PC-3 (cell line): ENCODE data around the gene CCT4. TPM values are rescaled to one million over a fixed set of nuclear protein-coding genes. Genes with fewer than 3 reads are reported as not detected.

Source experiments
- ATAC-seq: fragments of 200-7000 bp; cut with Tn5 transposase; 2 replicates; pipeline ENCODE4 v1.9.1; 2020; ENCODE audit warnings: mild to moderate bottlenecking, moderate library complexity
- BruUV-seq: library from RNA; stranded (reverse); fragments of 400-500 nt; replicated peaks from 2 replicates; lab custom pipeline; 2021; lab: Mats Ljungman, UMichigan
- CTCF ChIA-PET: fragments of 300-600 bp; sonication (Branson Sonifier 250); formaldehyde crosslinking; loops from one replicate; lab custom pipeline; 2022; ENCODE audit warnings: antibody characterized with exemption; lab: Charles Lee
- POLR2A ChIA-PET: fragments of 300-600 bp; sonication (Branson Sonifier 250); formaldehyde crosslinking; loops from one replicate; lab custom pipeline; 2022; ENCODE audit warnings: antibody characterized with exemption; ENCODE audit not compliant: unreplicated experiment; lab: Charles Lee
- DNase-seq: peaks from one replicate; pipeline ENCODE4 v3.0.0-alpha.2; 2015
- H2AFZ ChIP-seq: fragments of 300-600 bp; sonication (generic); 2 replicates; pipeline ENCODE4 v1.6.0; 2016; ENCODE audit warnings: antibody characterized with exemption, low read length
- H3F3A ChIP-seq: fragments of 300-600 bp; sonication (generic); one replicate; pipeline ENCODE4 v1.6.0; 2017; ENCODE audit warnings: antibody characterized with exemption, low read length, control low read depth, mild to moderate bottlenecking; ENCODE audit not compliant: unreplicated experiment
- H3K27ac ChIP-seq: fragments of 300-600 bp; sonication (generic); 2 replicates; pipeline ENCODE4 v1.5.1; 2016; ENCODE audit warnings: mild to moderate bottlenecking, low read length
- H3K27me3 ChIP-seq: fragments of 300-600 bp; sonication (generic); 2 replicates; pipeline ENCODE4 v1.6.1; 2016; ENCODE audit warnings: low read length, mixed read lengths
- H3K36me3 ChIP-seq: fragments of 300-600 bp; sonication (generic); 2 replicates; pipeline ENCODE4 v1.6.1; 2016; ENCODE audit warnings: low read depth, mixed run types, low read length, mixed read lengths
- H3K4me1 ChIP-seq: fragments of 300-600 bp; sonication (generic); 2 replicates; pipeline ENCODE4 v1.5.1; 2016; ENCODE audit warnings: low read length; ENCODE audit not compliant: insufficient read depth
- H3K4me2 ChIP-seq: fragments of 300-600 bp; sonication (generic); 2 replicates; pipeline ENCODE4 v1.6.0; 2016; ENCODE audit warnings: low read length
- H3K4me3 ChIP-seq: fragments of 300-600 bp; sonication (generic); 2 replicates; pipeline ENCODE4 v1.5.1; 2016; ENCODE audit warnings: mild to moderate bottlenecking, low read length, mixed read lengths
- H3K79me2 ChIP-seq: fragments of 300-600 bp; sonication (generic); 2 replicates; pipeline ENCODE4 v1.6.1; 2017; ENCODE audit warnings: low read length, mixed read lengths
- H3K9ac ChIP-seq: fragments of 300-600 bp; sonication (generic); 2 replicates; pipeline ENCODE4 v1.6.0; 2016; ENCODE audit warnings: mild to moderate bottlenecking, low read length
- H3K9me2 ChIP-seq: fragments of 300-600 bp; sonication (generic); replicated peaks from 2 replicates; pipeline ENCODE4 v1.6.1; 2016; ENCODE audit warnings: mixed run types, low read length, mixed read lengths
- H3K9me3 ChIP-seq: fragments of 300-600 bp; sonication (generic); 2 replicates; pipeline ENCODE4 v1.6.1; 2016; ENCODE audit warnings: low read length, mixed read lengths
- H4K20me1 ChIP-seq: fragments of 300-600 bp; sonication (generic); 2 replicates; pipeline ENCODE4 v1.6.1; 2016; ENCODE audit warnings: low read length, mixed read lengths
- CTCF ChIP-seq: fragments of 300-600 bp; sonication (generic); conservative IDR thresholded peaks from 2 replicates; pipeline ENCODE4 v1.5.1; 2017; ENCODE audit warnings: antibody characterized with exemption, low read depth, mild to moderate bottlenecking, low read length
- EZH2 ChIP-seq: fragments of 300-600 bp; sonication (generic); IDR thresholded peaks from one replicate; pipeline ENCODE4 v1.6.1; 2017; ENCODE audit warnings: antibody characterized with exemption, mild to moderate bottlenecking, low read length; ENCODE audit not compliant: unreplicated experiment
- EZH2phosphoT487 ChIP-seq: fragments of 300-600 bp; sonication (generic); IDR thresholded peaks from 2 replicates; pipeline ENCODE4 v1.6.1; 2018; ENCODE audit warnings: mild to moderate bottlenecking, antibody characterized with exemption, low read length, borderline replicate concordance
- intact Hi-C: fragments of 100-400 bp; cut with micrococcal nuclease; formaldehyde crosslinking; loops from 2 replicates; pipeline ENCODE4 v1.9.0; 2023
- total RNA-seq: library from RNA; depleted of rRNA; stranded (reverse); fragments of >200 nt; gene quantifications from 2 replicates; pipeline ENCODE4 v1.2.3, GENCODE V29; 2014

Gene CCT4
- total RNA-seq, 1 experiment from 2014 or later: 195 TPM

GRCh38 chr2:61926531-61927477 lies 38.3 kb upstream of the CCT4 start:
- CTCF ChIA-PET: no interaction called here

GRCh38 chr2:61924895-61925663 lies 36.6 kb upstream of the CCT4 start:
- intact Hi-C loops: no loop called here
- Histone ChIP-seq H2AFZ (no peak overlapping the region), H3K27ac (no peak overlapping the region), H3K9ac (no peak overlapping the region), H4K20me1 (no peaks in the 10 kb centered on the region), H3F3A (no peaks in the 10 kb centered on the region), H3K4me1 (no peaks in the 10 kb centered on the region), H3K36me3 (no peaks in the 10 kb centered on the region), H3K27me3 (no peaks in the 10 kb centered on the region), H3K9me3 (no peaks in the 10 kb centered on the region), H3K4me2 (no peak overlapping the region), H3K4me3 (no peak overlapping the region), H3K9me2 (no peaks in the 10 kb centered on the region), H3K79me2 (no peaks in the 10 kb centered on the region)
- CTCF ChIA-PET: interaction anchor here (0.6 kb wide), 1 partner anchor 1250 kb away, joined by 4 read pairs; no protein-coding TSS in a partner anchor
- ATAC-seq: no peak
- DNase-seq: no peak
- POLR2A ChIA-PET: no interaction called here
- no TSS peak for BruUV-seq
- TF ChIP-seq CTCF (no peak), EZH2 (no peak), EZH2phosphoT487 (no peak)

More at GRCh38 chr2:61926531-61927477, 38.3 kb upstream of the CCT4 start:
- intact Hi-C loops: no loop called here
- no peak for TF ChIP-seq CTCF
- TF ChIP-seq EZH2phosphoT487: no peak
- no peak for TF ChIP-seq EZH2
- Histone ChIP-seq H3K4me1 (no peaks in the 10 kb centered on the region), H3K9me2 (no peaks in the 10 kb centered on the region), H3K36me3 (no peaks in the 10 kb centered on the region), H3K27me3 (no peaks in the 10 kb centered on the region), H3K9me3 (no peaks in the 10 kb centered on the region), H3K79me2 (no peaks in the 10 kb centered on the region), H2AFZ (no peak overlapping the region), H3K9ac (no peak overlapping the region), H3K4me3 (no peak overlapping the region), H3K4me2 (no peak overlapping the region), H3K27ac (no peak overlapping the region), H3F3A (no peaks in the 10 kb centered on the region), H4K20me1 (no peaks in the 10 kb centered on the region)
- POLR2A ChIA-PET: no interaction called here
- ATAC-seq: no peak
- no peak for DNase-seq
- BruUV-seq: no TSS peak
